ENCODE measurements around the gene BAZ2B.

Gene BAZ2B

DNA sequence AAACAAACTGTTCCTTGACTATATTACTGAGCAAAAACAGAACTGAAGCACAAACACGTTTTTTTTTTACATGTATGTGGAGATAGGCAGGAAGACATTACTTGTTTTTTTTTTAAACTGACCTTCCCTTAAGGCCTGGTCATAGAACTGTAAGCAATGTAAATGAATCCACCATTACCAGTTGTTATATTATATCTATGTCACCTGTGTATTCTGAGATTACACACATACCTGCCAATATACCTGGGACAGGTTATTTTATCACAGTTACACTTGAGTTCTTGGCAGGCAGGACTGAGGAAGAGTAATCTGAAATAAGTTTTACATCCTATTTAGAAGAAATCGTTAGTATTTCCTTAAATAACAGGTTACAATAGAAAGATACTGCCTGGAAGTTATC is 155.3 kb downstream of the BAZ2B start:
- Histone ChIP-seq H4K12ac (ENCODE audit: low read depth, low read length) (no peak overlapping the region), H3K79me2 (ENCODE audit: control insufficient read depth, insufficient read depth, low read length, poor library complexity) (no peaks in the 10 kb centered on the region), H2BK12ac (ENCODE audit: low read length) (no peak overlapping the region), H3K27ac (ENCODE audit: low read depth, low read length) (no peak overlapping the region), H3K27me3 (ENCODE audit: insufficient read depth, low read length) (no peaks in the 10 kb centered on the region), H2AFZ (ENCODE audit: insufficient read depth, low read length, poor library complexity) (no peak overlapping the region), H2BK5ac (ENCODE audit: low read depth, low read length, poor library complexity) (no peak overlapping the region), H3K4me3 (ENCODE audit: low read depth, low read length) (no peak overlapping the region), H4K91ac (ENCODE audit: low read depth, low read length) (no peak overlapping the region), H3K18ac (ENCODE audit: low read length) (no peak overlapping the region), H2BK120ac (ENCODE audit: insufficient read depth, low read length, poor library complexity) (no peak overlapping the region), H3K4ac (ENCODE audit: low read depth, low read length) (no peak overlapping the region), H4K8ac (ENCODE audit: low read depth, low read length) (no peak overlapping the region), H3K9ac (ENCODE audit: low read length) (no peak overlapping the region), H3K36me3 (ENCODE audit: control insufficient read depth in 1 of 2, insufficient read depth in 2 of 2, low read length in 2 of 2) (no peaks in the 10 kb centered on the region), H3K79me1 (ENCODE audit: low read length) (no peaks in the 10 kb centered on the region), H3K4me2 (ENCODE audit: low read length) (no peak overlapping the region), H3K23ac (ENCODE audit: low read length) (no peak overlapping the region), H2AK5ac (ENCODE audit: low read length) (no peak overlapping the region), H3K9me3 (ENCODE audit: insufficient read depth, low read depth, low read length) (no peaks in the 10 kb centered on the region), H3K14ac (ENCODE audit: low read length) (no peak overlapping the region), H3K4me1 (ENCODE audit: control insufficient read depth in 1 of 2, insufficient read depth in 2 of 2, low read length in 2 of 2) (no peaks in the 10 kb centered on the region)
- DNase-seq = no peak
- no CpG with 5 or more reads among the region's 2 CpGs for WGBS (ENCODE audit: extremely low coverage, insufficient coverage, insufficient read length)

DNA sequence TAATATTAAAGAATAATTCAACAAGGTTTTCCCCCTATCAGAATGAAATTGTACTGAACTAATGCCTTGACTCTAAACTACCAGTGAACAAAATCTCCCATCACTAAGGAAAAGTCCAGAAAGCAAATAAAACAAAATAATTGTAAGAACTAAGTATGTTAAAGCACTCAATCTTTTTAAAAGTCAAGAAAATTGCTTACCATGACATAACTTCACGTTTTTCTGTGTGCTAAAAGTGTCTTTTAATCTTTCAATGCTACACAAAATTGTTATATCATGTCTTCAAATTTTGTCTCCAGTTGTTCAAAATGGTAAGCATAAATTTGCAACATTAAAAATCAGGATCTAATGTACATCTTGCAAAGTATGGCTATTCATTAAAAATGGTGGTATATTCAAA is 156.1 kb downstream of the BAZ2B start:
- H3K27me3 ChIP-seq (ENCODE audit: insufficient read depth, low read length) = no peaks in the 10 kb centered on the region
- H4K12ac ChIP-seq (ENCODE audit: low read depth, low read length) = no peak overlapping the region
- no peak overlapping the region for H3K14ac ChIP-seq (ENCODE audit: low read length)
- H3K9me3 ChIP-seq (ENCODE audit: insufficient read depth, low read depth, low read length) = no peaks in the 10 kb centered on the region
- no peak overlapping the region for H3K27ac ChIP-seq (ENCODE audit: low read depth, low read length)
- H3K36me3 ChIP-seq (ENCODE audit: control insufficient read depth in 1 of 2, insufficient read depth in 2 of 2, low read length in 2 of 2) = no peaks in the 10 kb centered on the region
- no peak overlapping the region for H2AK5ac ChIP-seq (ENCODE audit: low read length)
- H3K4me3 ChIP-seq (ENCODE audit: low read depth, low read length) = no peak overlapping the region
- no peak overlapping the region for H3K4ac ChIP-seq (ENCODE audit: low read depth, low read length)
- H3K79me1 ChIP-seq (ENCODE audit: low read length) = no peaks in the 10 kb centered on the region
- H3K4me1 ChIP-seq (ENCODE audit: control insufficient read depth in 1 of 2, insufficient read depth in 2 of 2, low read length in 2 of 2) = no peaks in the 10 kb centered on the region
- no peak overlapping the region for H3K9ac ChIP-seq (ENCODE audit: low read length)
- no CpG with 5 or more reads among the region's 1 CpG for WGBS (ENCODE audit: extremely low coverage, insufficient coverage, insufficient read length)
- DNase-seq = no peak
- H3K4me2 ChIP-seq (ENCODE audit: low read length) = no peak overlapping the region
- H4K91ac ChIP-seq (ENCODE audit: low read depth, low read length) = no peak overlapping the region
- no peak overlapping the region for H4K8ac ChIP-seq (ENCODE audit: low read depth, low read length)
- no peak overlapping the region for H3K23ac ChIP-seq (ENCODE audit: low read length)
- H3K79me2 ChIP-seq (ENCODE audit: control insufficient read depth, insufficient read depth, low read length, poor library complexity) = no peaks in the 10 kb centered on the region
- no peak overlapping the region for H2BK12ac ChIP-seq (ENCODE audit: low read length)
- H2AFZ ChIP-seq (ENCODE audit: insufficient read depth, low read length, poor library complexity) = no peak overlapping the region
- H2BK5ac ChIP-seq (ENCODE audit: low read depth, low read length, poor library complexity) = no peak overlapping the region
- H2BK120ac ChIP-seq (ENCODE audit: insufficient read depth, low read length, poor library complexity) = no peak overlapping the region
- no peak overlapping the region for H3K18ac ChIP-seq (ENCODE audit: low read length)

DNA sequence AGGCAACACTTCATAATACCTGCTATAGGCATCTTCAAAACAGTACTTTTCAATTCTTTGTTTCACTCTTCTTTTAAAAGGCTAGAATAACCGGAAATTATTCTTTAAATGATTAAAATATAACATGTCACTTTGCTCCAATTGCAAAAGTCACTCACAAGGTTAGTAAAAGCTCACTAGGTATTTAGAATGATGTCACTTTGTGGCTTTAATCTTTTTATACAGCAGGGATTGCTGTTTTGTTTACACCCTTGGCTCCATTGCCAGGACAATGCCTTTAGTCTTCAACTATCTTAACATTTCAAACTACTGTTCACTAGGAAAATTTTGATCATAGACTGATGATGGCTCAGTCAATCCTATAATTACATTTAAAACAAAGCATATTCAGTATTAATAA is 157.1 kb downstream of the BAZ2B start:
- H3K23ac ChIP-seq (ENCODE audit: low read length) = no peak overlapping the region
- H3K4me3 ChIP-seq (ENCODE audit: low read depth, low read length) = no peak overlapping the region
- no peaks in the 10 kb centered on the region for H3K9me3 ChIP-seq (ENCODE audit: insufficient read depth, low read depth, low read length)
- no peaks in the 10 kb centered on the region for H3K79me1 ChIP-seq (ENCODE audit: low read length)
- no peak overlapping the region for H3K9ac ChIP-seq (ENCODE audit: low read length)
- H3K4me1 ChIP-seq (ENCODE audit: control insufficient read depth in 1 of 2, insufficient read depth in 2 of 2, low read length in 2 of 2) = no peaks in the 10 kb centered on the region
- H3K4me2 ChIP-seq (ENCODE audit: low read length) = no peak overlapping the region
- H4K12ac ChIP-seq (ENCODE audit: low read depth, low read length) = no peak overlapping the region
- no peak overlapping the region for H4K8ac ChIP-seq (ENCODE audit: low read depth, low read length)
- no peak overlapping the region for H3K18ac ChIP-seq (ENCODE audit: low read length)
- H3K27me3 ChIP-seq (ENCODE audit: insufficient read depth, low read length) = no peaks in the 10 kb centered on the region
- H2AK5ac ChIP-seq (ENCODE audit: low read length) = no peak overlapping the region
- H3K79me2 ChIP-seq (ENCODE audit: control insufficient read depth, insufficient read depth, low read length, poor library complexity) = no peaks in the 10 kb centered on the region
- H4K91ac ChIP-seq (ENCODE audit: low read depth, low read length) = no peak overlapping the region
- DNase-seq = no peak
- no peak overlapping the region for H2BK12ac ChIP-seq (ENCODE audit: low read length)
- no peak overlapping the region for H2AFZ ChIP-seq (ENCODE audit: insufficient read depth, low read length, poor library complexity)
- H3K4ac ChIP-seq (ENCODE audit: low read depth, low read length) = no peak overlapping the region
- H3K36me3 ChIP-seq (ENCODE audit: control insufficient read depth in 1 of 2, insufficient read depth in 2 of 2, low read length in 2 of 2) = no peaks in the 10 kb centered on the region
- H2BK120ac ChIP-seq (ENCODE audit: insufficient read depth, low read length, poor library complexity) = no peak overlapping the region
- no CpG with 5 or more reads among the region's 1 CpG for WGBS (ENCODE audit: extremely low coverage, insufficient coverage, insufficient read length)
- no peak overlapping the region for H3K27ac ChIP-seq (ENCODE audit: low read depth, low read length)
- H3K14ac ChIP-seq (ENCODE audit: low read length) = no peak overlapping the region
- no peak overlapping the region for H2BK5ac ChIP-seq (ENCODE audit: low read depth, low read length, poor library complexity)

GRCh38 chr2:159457589-159457988 is 158.8 kb downstream of the BAZ2B start:
- no peak overlapping the region for H3K9ac ChIP-seq (ENCODE audit: low read length)
- peaks cover 2% of the 10 kb centered on the region in 2 experiments for H3K36me3 ChIP-seq (ENCODE audit: control insufficient read depth in 1 of 2, insufficient read depth in 2 of 2, low read length in 2 of 2)
- no peak overlapping the region for H2AK5ac ChIP-seq (ENCODE audit: low read length)
- no peak overlapping the region for H4K8ac ChIP-seq (ENCODE audit: low read depth, low read length)
- H3K18ac ChIP-seq (ENCODE audit: low read length) = no peak overlapping the region
- no peak overlapping the region for H2BK12ac ChIP-seq (ENCODE audit: low read length)
- no peak overlapping the region for H2BK120ac ChIP-seq (ENCODE audit: insufficient read depth, low read length, poor library complexity)
- no peak overlapping the region for H3K4ac ChIP-seq (ENCODE audit: low read depth, low read length)
- no peak for DNase-seq
- H3K4me2 ChIP-seq (ENCODE audit: low read length) = no peak overlapping the region
- no peak overlapping the region for H2BK5ac ChIP-seq (ENCODE audit: low read depth, low read length, poor library complexity)
- no peaks in the 10 kb centered on the region for H3K79me1 ChIP-seq (ENCODE audit: low read length)
- H3K27me3 ChIP-seq (ENCODE audit: insufficient read depth, low read length) = no peaks in the 10 kb centered on the region
- H3K14ac ChIP-seq (ENCODE audit: low read length) = no peak overlapping the region
- no peaks in the 10 kb centered on the region for H3K9me3 ChIP-seq (ENCODE audit: insufficient read depth, low read depth, low read length)
- no peak overlapping the region for H3K4me3 ChIP-seq (ENCODE audit: low read depth, low read length)
- H3K79me2 ChIP-seq (ENCODE audit: control insufficient read depth, insufficient read depth, low read length, poor library complexity) = no peaks in the 10 kb centered on the region
- WGBS (ENCODE audit: extremely low coverage, insufficient coverage, insufficient read length) = no CpG with 5 or more reads among the region's 1 CpG
- no peak overlapping the region for H3K27ac ChIP-seq (ENCODE audit: low read depth, low read length)
- H2AFZ ChIP-seq (ENCODE audit: insufficient read depth, low read length, poor library complexity) = no peak overlapping the region
- H4K12ac ChIP-seq (ENCODE audit: low read depth, low read length) = no peak overlapping the region
- no peak overlapping the region for H4K91ac ChIP-seq (ENCODE audit: low read depth, low read length)
- H3K4me1 ChIP-seq (ENCODE audit: control insufficient read depth in 1 of 2, insufficient read depth in 2 of 2, low read length in 2 of 2) = no peaks in the 10 kb centered on the region
- no peak overlapping the region for H3K23ac ChIP-seq (ENCODE audit: low read length)

Data from trophoblast cell (in vitro differentiated cells and primary cell).